Activated naive CD4-positive, alpha-beta T cell treated with anti-CD3 and anti-CD28 coated beads, Interleukin-2, amount 10 ng/mL, durations not matched to agents 5 hours and 36 hours (primary cell): ENCODE measurements around the gene RBBP4. TPM values are rescaled to one million over a fixed set of nuclear protein-coding genes. Genes with fewer than 3 reads are reported as not detected.

ENCODE experiments used
- total RNA-seq, 2 experiments: library from RNA; stranded (reverse); gene quantifications; one replicate each; pipeline ENCODE4 v1.2.3, GENCODE V29; 2021

Gene RBBP4
- total RNA-seq, result 100 to 1,000 TPM; 263 to 265 TPM

GRCh38 chr1:32650752-32651460 lies at the start of gene RBBP4:
Gene RBBP4 (plus strand): TSS chr1:32651208. CDS start chr1:32651307, 99 bp downstream.

DNA sequence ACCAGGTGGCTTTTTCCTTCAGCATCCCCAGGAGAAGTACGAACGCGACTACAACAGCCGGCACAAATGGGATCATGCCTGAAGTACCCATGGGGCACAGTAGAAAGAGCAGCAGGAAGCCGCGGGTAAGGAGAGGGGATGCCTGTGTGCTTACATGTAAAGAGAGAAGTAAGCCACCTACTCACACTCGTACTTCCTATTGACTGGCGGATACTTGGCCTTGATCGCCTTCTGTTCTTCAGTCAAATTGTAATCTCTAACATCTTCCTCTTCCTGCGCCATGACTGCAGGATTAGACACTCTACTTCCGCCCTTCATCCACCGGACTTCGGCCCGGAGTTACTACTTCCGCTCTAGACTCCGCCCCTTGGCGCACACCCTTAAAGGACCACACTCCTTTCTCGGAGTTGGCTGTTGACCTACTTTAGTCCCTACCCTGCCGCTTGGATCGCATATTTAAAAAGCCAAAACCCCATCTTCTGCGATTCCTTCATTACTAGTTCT lies 708 bp upstream of the RBBP4 start, which contains the start of gene ZBTB8OS:
TSS of gene ZBTB8OS (minus strand) at position 303 of the 504 bp plus-strand sequence. CDS start at position 282, 21 bp downstream.

GRCh38 chr1:32702599-32703478 lies 51.8 kb downstream of the RBBP4 start, which contains the start of gene SYNC:
Gene SYNC (minus strand): TSS chr1:32702770. CDS start chr1:32702660, 110 bp downstream.

Other genes with a start within 250 kb of the RBBP4 start
- not detected for gene ZBTB8B, start 186.1 kb upstream of the RBBP4 start, total RNA-seq
- gene ZBTB8A, start 111.8 kb upstream of the RBBP4 start, total RNA-seq, result under 1 TPM; 0.26 to 0.30 TPM
- gene ZBTB8OS, start 658 bp upstream of the RBBP4 start, total RNA-seq, result 10 to 100 TPM; 43.4 to 49.9 TPM
- gene SYNC, start 51.6 kb downstream of the RBBP4 start, total RNA-seq, result not detected
- 100 to 1,000 TPM; 169 to 175 TPM for gene YARS1, start 166.2 kb downstream of the RBBP4 start, total RNA-seq
- gene S100PBP, start 166.4 kb downstream of the RBBP4 start, total RNA-seq, result 10 to 100 TPM; 83.4 to 88.4 TPM
- gene FNDC5, start 219.7 kb downstream of the RBBP4 start, total RNA-seq, result not detected
- under 1 TPM in 1 of 2 experiments, not detected in 1; 0.48 TPM for gene HPCA, start 235.3 kb downstream of the RBBP4 start, total RNA-seq